HUDEP-2 (cell line): ENCODE data around the gene ATF2.
"Not testable (repeated sequence)": the region's sequence is repeated elsewhere in the genome, so short reads cannot be mapped to it uniquely, and the experiment has no call there.

ENCODE experiments used
- DNase-seq, 76 experiments: peaks; one replicate each; lab custom pipeline; 2025; ENCODE audit not compliant: unreplicated experiment in 76 of 76; lab: John Stamatoyannopoulos, UW

ATF2 gene

DNA sequence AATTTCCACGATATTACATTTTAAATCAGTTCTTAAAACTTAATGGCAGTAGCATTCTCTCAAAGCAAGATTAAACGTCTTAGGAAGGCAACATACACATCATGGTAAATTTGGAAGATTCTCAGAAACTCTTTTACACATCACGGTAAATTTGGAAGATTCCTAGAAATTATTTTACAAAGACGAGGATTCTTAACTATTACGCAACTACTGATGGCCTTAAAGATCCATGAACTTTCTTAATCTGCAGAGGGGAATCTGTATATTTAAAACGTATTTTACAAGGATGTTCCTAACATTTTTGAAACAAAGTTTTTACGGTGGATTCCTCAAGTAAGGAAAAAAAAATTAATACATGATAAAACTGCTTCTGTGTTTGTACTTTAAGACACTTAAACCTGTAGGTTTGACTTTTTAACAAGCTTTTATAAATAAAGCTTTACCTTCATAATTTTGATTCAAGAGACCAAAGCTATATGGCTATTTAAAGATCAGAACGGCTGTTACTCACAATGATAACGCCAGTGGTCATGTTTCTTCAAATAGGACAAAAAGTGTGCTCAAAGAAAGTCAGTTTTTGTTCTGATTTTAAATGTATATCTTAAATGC lies 1.7 kb downstream of the ATF2 start:
- no peak for DNase-seq

DNA sequence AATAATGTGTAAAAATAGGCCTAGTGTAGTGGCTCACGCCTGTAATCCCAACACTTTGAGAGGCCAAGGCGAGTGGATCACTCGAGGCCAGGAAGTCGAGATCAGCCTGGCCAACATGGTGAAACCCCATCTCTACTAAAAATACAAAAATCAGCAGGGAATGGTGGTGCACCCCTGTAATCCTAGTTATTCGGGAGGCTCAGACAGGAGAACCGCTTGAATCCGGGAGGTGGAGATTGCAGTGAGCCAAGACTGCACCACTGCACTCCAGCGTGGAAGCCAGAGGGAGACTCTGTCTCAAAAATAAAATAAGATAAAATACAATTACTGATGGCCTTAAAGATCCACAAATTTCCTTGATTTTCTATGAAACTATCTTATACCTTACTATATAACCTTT lies 3.8 kb downstream of the ATF2 start:
- DNase-seq = no peak

GRCh38 chr2:175158894-175159293 lies 9.1 kb downstream of the ATF2 start:
- no peak for DNase-seq

DNA sequence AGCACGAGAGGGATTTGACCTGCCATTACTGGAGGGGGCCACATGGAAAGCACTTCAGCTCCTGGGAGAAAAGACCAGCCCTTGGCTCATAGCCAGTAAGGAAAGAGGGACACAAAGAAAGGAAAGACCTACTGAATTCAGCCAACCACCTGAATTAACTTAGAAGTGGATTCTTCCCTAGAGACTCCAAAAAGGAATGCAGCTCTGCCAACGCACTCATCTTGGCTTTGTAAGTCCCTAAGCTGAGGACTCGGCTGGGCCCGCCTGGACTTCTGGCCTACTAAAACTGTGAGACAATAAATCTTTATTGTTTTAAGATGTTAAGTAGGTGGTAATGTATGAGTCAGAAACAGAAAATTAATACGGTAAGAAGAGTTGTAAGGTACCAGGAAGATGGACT lies 11.5 kb downstream of the ATF2 start:
- no peak for DNase-seq

GRCh38 chr2:175154661-175155082 lies 13.3 kb downstream of the ATF2 start:
- no peak for DNase-seq

DNA sequence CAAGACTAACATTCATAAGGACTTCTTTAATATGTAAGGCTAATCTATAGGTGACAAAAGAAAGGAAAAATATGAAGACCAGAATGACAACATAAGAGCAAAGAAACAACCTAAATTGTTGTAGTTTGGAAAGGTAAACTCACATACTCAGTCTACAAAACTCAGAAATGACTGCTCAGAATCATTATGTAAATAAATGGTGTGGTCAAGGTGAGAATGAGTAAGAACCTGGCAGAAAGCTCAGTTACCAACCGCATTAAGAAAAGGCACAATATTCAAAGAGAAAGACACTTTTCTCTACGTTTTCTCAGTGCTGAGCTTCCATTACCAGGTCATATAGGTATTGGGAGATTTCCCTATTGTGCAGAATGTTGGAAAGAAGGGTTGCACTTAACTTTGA lies 15.8 kb downstream of the ATF2 start:
- no peak for DNase-seq

GRCh38 chr2:175151791-175152190 lies 16.2 kb downstream of the ATF2 start:
- DNase-seq = no peak

DNA sequence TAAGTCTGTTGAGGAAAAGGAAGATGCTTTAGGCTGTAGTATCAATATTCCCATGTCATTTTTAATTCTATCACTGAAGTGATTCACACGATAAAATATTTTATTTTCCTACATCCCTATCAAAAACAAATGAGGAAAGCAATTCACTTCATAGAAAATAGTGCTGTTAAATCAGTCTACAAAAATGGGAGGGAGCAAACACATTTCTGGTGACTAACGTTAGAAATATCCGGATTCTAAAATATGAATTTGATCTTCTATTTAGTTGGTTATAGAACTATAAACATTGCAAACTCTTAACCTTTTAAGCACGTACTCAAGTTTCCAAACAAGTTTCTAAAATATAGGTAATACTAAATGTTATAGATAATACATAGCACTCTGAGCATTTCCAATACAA lies 20.8 kb downstream of the ATF2 start:
- no peak for DNase-seq

DNA sequence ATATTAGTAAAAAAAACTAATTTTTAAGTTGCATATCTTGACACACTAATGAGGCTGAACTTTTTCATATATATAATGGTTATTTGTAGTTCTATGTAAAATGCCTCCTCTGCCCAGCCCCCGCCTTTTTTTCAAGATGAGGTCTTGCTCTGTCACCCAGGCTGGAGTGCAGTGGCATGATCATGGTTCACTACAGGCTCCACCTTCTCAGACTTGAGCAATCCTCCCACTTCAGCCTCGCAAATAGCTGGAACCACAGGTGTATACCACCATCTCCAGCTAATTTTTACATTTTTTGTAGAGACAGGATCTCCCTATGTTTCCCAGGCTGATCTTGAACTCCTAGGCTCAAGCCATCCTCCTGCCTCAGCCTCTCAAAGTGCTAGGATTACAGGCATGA lies 24.3 kb downstream of the ATF2 start:
- DNase-seq = no peak

DNA sequence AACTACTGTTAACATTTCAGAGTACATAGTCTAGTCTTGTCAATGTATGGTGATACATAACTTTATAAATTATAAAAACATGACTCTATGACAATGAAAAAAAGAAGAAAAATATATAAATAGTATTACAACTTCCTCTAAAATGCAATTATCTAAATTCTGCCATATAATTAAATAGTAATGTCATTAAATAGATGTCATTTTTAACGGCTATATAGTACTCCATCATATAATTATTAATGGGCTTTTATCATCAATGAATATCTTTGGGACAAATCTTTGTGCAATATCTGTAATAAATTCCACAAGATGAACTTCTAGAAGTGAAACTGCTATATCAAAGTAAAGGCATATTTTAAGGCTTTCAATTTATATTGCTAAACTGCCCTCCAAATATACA lies 24.8 kb downstream of the ATF2 start:
- DNase-seq = no peak

GRCh38 chr2:175140332-175140731 lies 27.7 kb downstream of the ATF2 start:
- DNase-seq = no peak

GRCh38 chr2:175137793-175138192 lies 30.2 kb downstream of the ATF2 start:
- no peak for DNase-seq

DNA sequence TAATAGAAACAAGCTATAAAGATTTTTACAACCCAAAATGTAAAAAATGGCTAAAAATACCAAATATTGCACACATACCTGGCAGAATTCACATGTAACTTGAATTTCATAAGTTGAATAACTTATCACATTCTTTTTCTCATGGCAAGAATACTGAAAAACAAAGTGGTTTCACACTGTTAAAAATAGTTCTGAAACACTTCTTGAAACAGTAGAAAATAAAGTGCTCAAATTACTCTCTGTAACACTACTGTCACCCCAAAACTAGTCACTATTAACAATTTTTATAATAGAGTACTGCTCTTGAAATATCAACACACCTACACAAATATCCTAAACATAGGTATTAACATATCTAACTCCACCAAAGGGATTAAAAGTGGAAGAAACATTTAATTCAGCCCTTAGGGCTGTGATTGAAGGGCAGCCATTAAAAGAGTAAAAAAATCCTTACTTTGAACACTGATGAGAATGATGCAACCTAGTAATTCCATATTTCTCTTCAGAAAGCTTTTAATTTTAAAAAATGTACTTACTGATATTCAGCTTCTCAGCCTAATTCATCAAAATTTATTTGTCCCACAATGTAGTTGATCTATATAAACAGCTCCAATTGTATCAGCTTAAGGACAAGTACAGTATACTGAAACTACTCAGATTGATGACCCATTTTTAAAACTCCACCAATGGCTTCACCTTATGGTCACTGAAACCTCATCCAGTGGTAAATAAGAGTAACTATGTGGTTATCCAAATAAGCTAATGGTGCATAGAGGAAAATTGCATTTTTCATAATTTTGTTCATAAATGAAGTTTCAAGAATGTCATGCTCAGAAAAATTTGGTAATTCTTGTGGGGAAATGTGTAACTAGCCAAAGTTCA lies 31.4 kb downstream of the ATF2 start:
- DNase-seq = no peak

DNA sequence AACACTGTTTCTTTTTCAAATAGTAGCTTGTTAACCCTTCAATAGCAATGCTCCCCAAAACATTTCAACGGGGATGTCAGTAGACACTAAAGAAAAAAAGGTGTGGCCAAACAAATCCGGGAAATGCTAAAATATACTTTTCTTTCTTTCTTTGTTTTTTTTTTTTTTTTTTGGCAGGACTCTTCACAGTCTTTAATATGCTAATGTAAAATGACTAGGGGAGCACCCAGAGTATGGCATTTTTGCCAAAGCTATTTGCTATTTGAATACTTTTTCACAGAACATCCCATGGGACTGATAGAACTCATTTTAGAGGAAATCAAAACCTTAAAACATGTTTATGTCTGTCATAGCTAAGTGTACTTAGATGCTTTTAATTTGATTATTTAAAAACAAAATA lies 32.1 kb downstream of the ATF2 start:
- no peak for DNase-seq

DNA sequence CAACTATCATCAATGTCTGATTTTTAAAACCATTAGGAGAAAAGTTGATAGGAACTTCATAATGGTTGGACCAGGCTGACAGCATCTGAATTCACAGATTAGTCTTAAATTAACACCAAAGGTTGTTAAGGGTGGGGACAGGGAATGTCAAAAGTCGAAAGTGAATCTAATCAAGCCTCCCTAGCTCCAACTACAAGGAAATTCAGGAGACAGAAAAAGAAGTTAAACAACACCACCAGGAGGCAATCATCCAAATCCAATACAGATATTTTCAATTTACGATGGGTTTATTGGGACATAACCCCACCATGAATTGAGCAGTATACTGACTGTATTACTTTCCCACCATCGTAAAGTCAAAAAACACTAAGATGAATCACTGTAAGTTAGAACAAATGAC lies 32.8 kb downstream of the ATF2 start:
- DNase-seq = no peak

GRCh38 chr2:175131252-175131651 lies 36.8 kb downstream of the ATF2 start:
- no peak for DNase-seq

DNA sequence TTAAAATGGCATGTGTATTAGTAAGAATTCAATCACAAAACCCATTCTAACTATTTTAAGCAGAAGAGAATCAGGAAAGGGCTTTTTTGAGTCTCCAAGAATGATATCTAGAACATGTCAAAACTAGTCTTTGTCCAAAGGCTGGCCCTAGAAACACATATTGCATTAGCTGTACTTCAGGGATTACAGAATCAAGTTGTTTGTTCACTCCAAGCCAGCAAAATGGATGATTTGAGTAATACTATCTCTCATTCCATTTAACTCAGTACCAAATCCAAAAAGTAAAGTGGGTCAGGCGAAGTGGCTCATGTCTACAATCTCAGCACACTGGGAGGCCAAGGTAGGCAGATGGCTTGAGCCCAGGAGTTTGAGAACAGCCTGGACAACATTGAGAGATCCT lies 41.3 kb downstream of the ATF2 start:
- DNase-seq = no peak

DNA sequence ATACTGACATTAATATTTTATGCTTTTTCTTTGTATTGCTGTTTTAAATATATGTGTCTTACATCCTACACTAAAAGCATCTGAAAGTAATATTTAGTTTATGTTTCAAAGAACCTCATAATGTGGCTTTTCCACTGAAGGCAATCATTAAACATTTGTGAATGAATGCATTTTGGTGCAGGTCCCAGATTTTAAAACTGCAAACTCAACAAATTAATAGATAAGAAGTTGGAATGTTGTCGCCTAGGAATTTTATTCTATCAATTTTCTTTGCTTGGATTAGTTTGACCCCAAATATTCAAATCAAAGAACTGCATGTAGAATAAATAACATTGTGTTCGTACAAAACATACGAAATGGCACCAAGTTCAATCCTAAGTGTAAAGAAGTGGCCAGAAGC lies 44.7 kb downstream of the ATF2 start:
- DNase-seq = no peak

- DNase-seq = peak in 29 of 76 experiments; percentile 3 to 58 (median 27)
Measured at GRCh38 chr2:175111200-175111657, 56.8 kb downstream of the ATF2 start.

DNA sequence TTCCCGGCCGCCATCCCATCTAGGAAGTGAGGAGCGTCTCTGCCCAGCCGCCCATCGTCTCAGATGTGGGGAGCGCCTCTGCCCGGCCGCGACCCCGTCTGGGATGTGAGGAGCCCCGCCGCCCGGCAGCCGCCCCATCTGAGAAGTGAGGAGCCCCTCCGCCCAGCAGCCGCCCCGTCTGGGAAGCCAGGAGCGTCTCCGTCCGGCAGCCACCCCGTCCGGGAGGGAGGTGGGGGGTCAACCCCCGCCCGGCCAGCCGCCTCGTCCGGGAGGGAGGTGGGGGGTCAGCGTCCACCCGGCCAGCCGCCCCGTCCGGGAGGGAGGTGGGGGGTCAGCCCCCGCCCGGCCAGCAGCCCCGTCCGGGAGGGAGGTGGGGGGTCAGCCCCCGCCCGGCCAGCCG lies 59.9 kb downstream of the ATF2 start:
- not testable (repeated sequence) for DNase-seq

GRCh38 chr2:175107146-175107545 lies 60.9 kb downstream of the ATF2 start:
- DNase-seq = no peak

DNA sequence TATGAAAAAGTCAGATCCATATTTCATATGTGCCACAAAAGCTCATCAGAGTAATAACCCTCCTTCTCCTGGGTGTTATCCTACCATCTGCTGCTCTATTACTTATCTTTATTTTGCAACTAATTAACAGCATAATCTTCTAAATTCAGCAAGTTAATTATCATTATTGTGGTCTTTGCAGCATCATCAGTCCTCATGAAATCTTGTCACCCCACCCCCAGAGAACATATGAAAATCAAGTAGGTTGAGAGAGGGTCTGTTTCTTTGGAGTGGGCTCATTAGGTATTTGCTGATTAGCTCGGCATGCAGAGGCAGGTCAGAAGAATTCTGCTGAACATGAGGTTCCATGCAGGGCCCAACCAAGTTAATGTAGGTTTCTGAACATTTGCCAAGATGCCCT lies 64.8 kb downstream of the ATF2 start:
- no peak for DNase-seq
